Renal pelvis (tissue), 4 donors: ENCODE data around the gene SSX2IP. TPM values are rescaled to one million over a fixed set of nuclear protein-coding genes. Genes with fewer than 3 reads are reported as not detected.

Source experiments
- DNase-seq: peaks from one replicate; pipeline ENCODE4 v3.0.0-alpha.2; 2013
- polyA plus RNA-seq, 3 donors: library from polyadenylated mRNA; unstranded; fragments of 120-200 nt; gene quantifications; one replicate each; pipeline ENCODE4 v1.2.1, GENCODE V29; 2013; ENCODE audit not compliant: insufficient read length in 3 of 3

Gene SSX2IP
- polyA plus RNA-seq, 3 donors: 34.3 to 40.7 (median 36.9) TPM

GRCh38 chr1:84715342-84716019 is 25.2 kb upstream of the SSX2IP start:
- no peak for DNase-seq

DNA sequence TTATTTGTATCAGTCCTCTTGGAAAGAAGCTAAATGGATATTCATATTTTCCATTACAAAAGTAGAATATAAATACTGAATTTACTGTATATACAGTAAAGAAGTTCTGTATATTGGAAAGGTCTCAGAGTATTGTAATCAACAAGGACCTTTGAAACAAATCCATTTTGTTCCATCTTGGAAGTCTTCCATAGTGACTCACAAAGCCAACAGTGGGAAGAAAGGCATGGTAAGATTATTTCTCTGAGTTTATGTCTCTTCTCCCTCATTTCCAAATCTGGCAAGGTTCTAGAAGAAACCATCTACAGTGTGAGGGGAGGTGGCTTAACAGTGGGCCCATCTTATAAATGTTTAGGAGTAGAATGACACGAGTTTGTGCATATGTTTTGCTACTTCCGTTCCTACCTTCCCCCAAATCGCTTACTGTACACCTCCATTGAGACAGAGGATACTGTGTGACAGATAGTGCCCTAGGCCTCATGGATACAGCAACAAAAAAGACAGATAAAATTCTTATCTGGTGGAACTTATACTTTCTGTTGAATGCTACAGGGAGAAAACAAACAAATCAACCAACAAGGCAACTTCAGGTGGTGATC is 22.1 kb upstream of the SSX2IP start:
- no peak for DNase-seq

- no peak for DNase-seq
Measured at GRCh38 chr1:84711869-84712268, 21.6 kb upstream of the SSX2IP start.

DNA sequence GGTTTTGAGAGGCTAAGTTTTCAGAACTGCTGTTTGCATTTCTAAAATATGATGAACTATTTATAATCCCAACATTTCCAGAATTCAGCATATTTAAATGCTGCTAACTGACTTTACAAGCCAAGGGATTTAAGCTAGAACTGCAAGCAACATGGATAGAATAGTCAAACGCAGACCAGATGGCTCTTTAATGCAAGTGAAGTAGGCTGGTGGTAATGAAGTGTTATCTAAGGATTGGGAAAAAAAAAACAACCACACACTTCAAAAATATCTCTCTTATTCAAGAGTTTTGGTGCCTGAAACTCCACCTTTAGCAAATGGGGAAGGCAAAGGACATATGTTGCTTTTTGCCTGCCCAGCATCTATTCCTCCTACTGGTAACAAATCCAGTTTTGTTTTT is 20.9 kb upstream of the SSX2IP start:
- no peak for DNase-seq

- DNase-seq: no peak
Measured at GRCh38 chr1:84709131-84709530, 18.9 kb upstream of the SSX2IP start.

DNA sequence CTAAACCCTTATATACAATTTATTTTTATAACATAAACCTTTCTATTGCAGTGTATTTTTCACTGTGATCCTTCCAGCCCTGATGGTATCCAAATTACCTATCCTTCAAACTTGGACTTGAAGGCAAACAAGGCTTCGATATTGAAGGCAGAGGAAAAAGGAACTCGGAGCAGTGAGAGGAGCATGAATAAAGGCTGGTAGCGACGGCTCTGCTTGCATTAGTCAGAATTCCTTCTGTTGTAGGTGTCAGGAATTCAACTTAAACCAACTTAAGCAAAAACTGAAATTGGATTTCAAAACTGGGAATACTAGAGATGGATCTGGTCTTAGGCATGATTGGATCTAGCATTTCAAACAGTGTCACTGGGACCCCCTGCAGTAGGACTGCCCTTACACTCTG is 17.8 kb upstream of the SSX2IP start:
- no peak for DNase-seq

GRCh38 chr1:84705513-84705912 is 15.3 kb upstream of the SSX2IP start:
- DNase-seq: no peak

GRCh38 chr1:84704872-84705417 is 14.7 kb upstream of the SSX2IP start:
- no peak for DNase-seq

- no peak for DNase-seq
Measured at GRCh38 chr1:84703431-84703830, 13.2 kb upstream of the SSX2IP start.

DNA sequence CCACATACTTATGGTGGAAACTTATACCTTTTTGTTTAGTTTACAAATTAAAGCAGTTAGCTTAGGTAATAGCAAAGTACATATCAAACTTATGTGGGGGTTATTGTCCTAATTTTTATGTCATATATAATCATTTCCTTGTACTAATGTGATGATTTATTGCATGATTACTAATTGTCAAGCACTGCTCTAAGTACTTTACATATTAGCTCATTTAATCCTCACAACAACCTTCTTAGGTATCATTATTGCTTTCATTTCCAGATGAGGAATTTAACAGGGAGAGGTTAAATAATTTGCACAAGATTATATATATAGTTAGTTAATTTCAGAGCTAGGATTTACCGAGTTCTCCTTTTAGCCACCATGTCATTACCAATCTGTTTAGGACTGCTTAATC is 11.9 kb upstream of the SSX2IP start:
- DNase-seq: no peak

DNA sequence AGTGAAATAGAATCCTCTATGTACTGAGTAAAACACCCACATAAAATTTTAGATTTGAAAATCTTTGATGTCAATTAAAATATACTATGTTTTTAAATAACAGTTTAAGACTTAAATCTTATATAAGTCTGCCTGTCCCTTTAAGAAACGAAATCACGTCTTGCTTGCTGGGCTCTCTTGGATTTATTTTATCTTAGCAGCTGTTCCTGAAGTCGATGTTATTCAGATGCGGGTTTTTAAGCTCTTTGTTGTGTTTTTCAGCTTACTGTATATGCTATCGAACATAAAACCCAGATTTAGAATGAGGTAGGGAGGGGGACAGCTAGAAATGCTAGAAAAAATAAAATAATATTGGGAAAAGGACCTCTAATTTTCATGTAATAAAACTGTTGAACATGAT is 11.1 kb upstream of the SSX2IP start:
- DNase-seq: no peak

GRCh38 chr1:84700070-84700469 is 9.8 kb upstream of the SSX2IP start:
- no peak for DNase-seq

DNA sequence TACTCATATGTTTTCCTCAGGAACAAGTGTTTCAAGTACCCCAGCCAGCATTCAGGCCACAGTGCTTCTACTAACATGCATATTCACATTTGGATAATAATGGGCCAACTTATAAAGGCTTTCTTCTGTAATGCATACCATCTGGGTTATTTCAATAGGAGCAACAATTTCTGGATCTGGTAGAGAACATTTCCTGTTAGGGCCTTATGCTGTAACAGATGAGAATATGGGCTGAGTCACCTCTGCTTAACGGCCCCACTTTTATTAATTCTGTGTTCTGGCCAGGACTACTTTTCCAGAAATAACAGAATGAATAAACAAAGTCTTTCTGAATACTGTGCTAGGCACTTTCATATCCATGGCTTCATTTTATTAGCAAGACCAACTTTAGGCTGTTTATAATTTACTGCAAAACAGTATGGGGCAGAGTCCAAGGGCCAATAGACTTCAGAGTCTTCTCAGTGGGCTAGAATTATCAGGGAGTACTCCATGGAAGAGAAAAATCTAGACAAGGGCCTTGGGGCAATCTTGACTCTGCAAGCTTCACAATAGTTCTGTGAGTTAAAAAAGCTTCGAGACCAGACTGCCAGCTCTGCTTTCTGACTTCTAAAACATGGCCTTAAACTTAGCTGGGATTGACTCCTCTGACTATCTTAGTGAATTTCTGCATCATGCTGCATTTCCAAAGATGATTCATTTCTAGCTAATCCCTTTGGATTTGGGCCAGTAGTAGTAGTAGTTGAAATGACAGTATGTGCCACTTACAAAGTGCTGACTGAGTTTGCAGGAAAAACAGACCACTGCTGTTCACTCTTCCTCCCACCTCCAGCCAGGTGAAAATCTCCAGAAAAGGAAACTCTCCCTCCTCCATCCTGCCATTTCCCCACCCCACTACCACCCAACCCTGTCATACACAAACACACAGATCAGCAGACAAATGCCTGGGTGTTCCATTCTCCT is 8.2 kb upstream of the SSX2IP start:
- DNase-seq: peak; percentile 36

DNA sequence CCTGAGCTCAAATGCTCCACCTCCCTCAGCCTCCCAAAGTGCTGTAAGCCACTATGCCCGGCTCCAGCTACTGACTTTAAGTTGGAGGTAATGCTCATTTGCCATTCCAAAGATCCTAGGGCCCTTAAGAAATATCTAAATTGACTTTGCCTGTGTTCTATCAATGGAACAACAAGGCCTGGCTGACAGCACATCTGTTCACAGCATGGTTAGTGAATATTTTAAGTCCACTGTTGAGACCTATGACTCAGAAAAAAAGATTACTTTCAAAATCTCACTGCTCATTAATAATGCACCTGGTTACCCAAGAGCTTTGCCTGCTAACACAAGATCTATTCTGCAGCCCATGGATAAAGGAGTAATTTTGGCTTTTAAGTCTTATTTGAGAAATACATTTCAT is 3.5 kb upstream of the SSX2IP start:
- DNase-seq: no peak

DNA sequence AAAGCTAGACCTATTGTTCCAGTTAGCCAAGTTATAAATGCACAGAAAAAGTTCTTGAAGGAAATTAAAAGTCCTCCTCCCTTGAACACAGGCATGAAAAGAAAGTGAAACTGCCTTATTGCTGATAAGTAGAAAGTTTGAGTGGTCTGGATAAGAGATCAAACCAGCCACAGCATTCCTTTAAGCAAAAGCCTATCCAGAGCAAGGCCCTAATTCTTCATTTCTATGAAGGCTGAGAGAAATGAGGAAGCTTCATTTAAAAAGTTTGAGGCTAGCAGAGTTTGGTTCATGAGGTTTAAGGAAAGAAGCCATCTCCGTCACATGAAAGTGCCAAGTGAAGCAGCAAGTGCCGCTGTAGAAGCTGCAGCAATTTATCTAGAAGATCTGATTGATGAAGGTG is 2.7 kb upstream of the SSX2IP start:
- DNase-seq: no peak

- no peak for DNase-seq
Measured at GRCh38 chr1:84692391-84692790, 2.1 kb upstream of the SSX2IP start.

- DNase-seq: no peak
Measured at GRCh38 chr1:84691122-84691783, 992 bp upstream of the SSX2IP start.

DNA sequence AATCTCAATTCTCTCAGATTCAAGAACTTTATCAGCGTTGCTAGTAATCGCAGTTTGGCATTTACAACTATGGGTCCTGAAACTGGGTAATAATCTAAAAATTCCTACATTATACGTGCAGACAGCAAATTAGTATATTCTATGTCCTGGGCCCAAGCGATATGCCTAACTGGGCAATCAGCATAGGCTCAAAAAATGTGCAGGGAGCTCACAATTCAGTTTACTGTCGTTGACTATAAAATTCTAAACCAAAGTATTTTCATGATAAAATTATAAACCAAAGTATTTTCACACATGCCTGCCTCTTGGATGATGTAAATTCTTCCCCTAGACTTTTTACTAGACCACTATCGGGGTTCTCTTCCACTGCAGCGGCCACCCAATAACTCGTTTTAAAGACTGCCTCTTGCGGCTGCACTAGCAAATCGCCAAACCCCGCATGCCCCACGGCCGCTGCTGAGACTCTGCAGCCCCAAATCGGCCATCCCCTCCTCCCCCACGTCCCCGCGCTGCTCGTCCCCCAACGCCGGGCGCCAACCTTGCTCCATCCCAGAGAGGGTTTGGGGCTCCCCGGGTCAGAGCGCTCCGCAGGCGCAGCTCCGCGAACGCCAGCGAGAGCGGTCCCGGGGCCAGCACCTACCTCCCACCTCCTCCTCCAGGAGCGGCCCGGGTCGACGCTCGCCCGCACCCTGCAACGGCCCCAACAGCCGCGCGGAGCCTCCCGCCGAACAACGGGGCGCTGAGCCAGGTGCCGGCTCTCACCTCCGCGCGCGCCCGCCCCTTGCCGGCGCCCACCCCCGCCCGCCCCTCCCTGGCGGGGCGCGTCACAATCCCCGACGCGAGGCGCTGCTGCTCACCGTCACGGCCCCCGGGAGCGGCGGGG is 506 bp downstream of the SSX2IP start:
- peak; percentile 60 for DNase-seq

DNA sequence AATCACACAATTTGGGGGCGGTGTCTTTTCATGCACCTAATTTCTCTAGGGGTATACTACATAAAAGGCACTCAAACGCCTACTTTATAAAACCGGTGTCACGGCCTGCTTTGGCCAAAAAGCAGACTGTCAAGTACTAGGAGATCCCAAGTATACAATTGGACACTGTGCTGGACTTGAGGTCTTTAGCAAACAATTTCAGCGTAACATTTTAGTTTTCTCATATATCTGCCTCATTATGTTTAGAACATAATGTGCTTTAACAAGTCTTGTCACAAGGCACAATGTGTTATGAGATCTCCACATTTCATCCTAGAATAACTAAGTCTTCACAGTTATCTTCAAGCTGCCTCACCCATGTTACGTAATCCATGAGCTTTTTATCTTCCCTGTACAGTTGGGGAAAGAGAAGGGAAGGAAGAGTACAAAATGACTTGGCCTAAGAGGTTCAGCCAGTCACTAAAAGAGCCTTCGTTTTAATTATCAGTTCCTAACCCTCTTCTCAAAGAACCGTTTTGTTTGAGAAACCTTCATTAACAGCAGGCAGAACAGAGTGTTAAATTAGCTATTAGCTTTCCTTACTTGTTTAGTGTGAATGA is 1.7 kb downstream of the SSX2IP start:
- no peak for DNase-seq

- no peak for DNase-seq
Measured at GRCh38 chr1:84687714-84688462, 2.4 kb downstream of the SSX2IP start.
